WTC11 (cell line): ENCODE results near the gene SURF2. TPM values are rescaled to one million over a fixed set of nuclear protein-coding genes. Genes with fewer than 3 reads are reported as not detected.

Source experiments
- ATAC-seq: fragments of 200-7000 bp; cut with Tn5 transposase; 2 replicates; pipeline ENCODE4 v1.10.0; 2021; ENCODE audit warnings: mild to moderate bottlenecking, moderate library complexity
- CTCF ChIA-PET: fragments of 300-600 bp; sonication (Branson Sonifier 250); formaldehyde crosslinking; loops from one replicate; lab custom pipeline; 2021; ENCODE audit warnings: antibody characterized with exemption; lab: Charles Lee
- POLR2A ChIA-PET: fragments of 350-600 bp; sonication (Branson Sonifier 250); formaldehyde crosslinking; loops from one replicate; lab custom pipeline; 2021; ENCODE audit warnings: antibody characterized with exemption; lab: Charles Lee
- DNase-seq: peaks from one replicate; pipeline ENCODE4 v3.0.0; 2021; ENCODE audit warnings: low spot score
- H3K27ac Mint-ChIP-seq: 2 replicates; pipeline ENCODE4 v1.8.0; 2021; ENCODE audit warnings: mixed read lengths
- H3K27me3 Mint-ChIP-seq: 2 replicates; pipeline ENCODE4 v1.8.0; 2021; ENCODE audit warnings: low read depth, mild to moderate bottlenecking, moderate library complexity, mixed read lengths
- H3K36me3 Mint-ChIP-seq: 2 replicates; pipeline ENCODE4 v1.8.0; 2021; ENCODE audit warnings: mixed read lengths
- H3K4me1 Mint-ChIP-seq: 2 replicates; pipeline ENCODE4 v1.8.0; 2022; ENCODE audit warnings: mixed read lengths
- H3K4me3 Mint-ChIP-seq: 2 replicates; pipeline ENCODE4 v1.8.0; 2021; ENCODE audit warnings: mild to moderate bottlenecking, moderate library complexity, mixed read lengths
- H3K9me3 Mint-ChIP-seq: 2 replicates; pipeline ENCODE4 v1.8.0; 2021; ENCODE audit warnings: mixed read lengths
- AFF4 ChIP-seq: sonication (generic); formaldehyde crosslinking; IDR thresholded peaks from 2 replicates; pipeline ENCODE4 v1.8.1; 2023; ENCODE audit warnings: mild to moderate bottlenecking, missing genetic modification reagents, borderline replicate concordance
- ATF2 ChIP-seq: sonication (generic); formaldehyde crosslinking; IDR thresholded peaks from 2 replicates; pipeline ENCODE4 v1.8.1; 2022; ENCODE audit warnings: low read depth, missing genetic modification reagents, borderline replicate concordance
- GTF2I ChIP-seq: fragments of 250-450 bp; sonication (Bioruptor Pico); conservative IDR thresholded peaks from 2 replicates; pipeline ENCODE4 v1.4.0; 2021; ENCODE audit warnings: mild to moderate bottlenecking
- HMGA2 ChIP-seq: fragments of 250-450 bp; sonication (Bioruptor Pico); IDR thresholded peaks from 2 replicates; pipeline ENCODE4 v1.4.0; 2021; ENCODE audit warnings: mild to moderate bottlenecking, moderate library complexity
- IRF2 ChIP-seq: sonication (generic); formaldehyde crosslinking; IDR thresholded peaks from 2 replicates; pipeline ENCODE4 v1.8.0; 2022; ENCODE audit warnings: low read depth, missing genetic modification reagents, borderline replicate concordance
- KAT7 ChIP-seq: sonication (generic); formaldehyde crosslinking; IDR thresholded peaks from 2 replicates; pipeline ENCODE4 v1.8.1; 2023; ENCODE audit warnings: missing genetic modification reagents, mild to moderate bottlenecking, borderline replicate concordance
- MAX ChIP-seq: sonication (generic); formaldehyde crosslinking; IDR thresholded peaks from 2 replicates; pipeline ENCODE4 v1.8.0; 2022; ENCODE audit warnings: mild to moderate bottlenecking, missing genetic modification reagents
- MYBL2 ChIP-seq: sonication (generic); formaldehyde crosslinking; IDR thresholded peaks from 2 replicates; pipeline ENCODE4 v1.8.1; 2023; ENCODE audit warnings: mild to moderate bottlenecking, moderate library complexity, missing genetic modification reagents
- NFATC4 ChIP-seq: fragments of 250-450 bp; sonication (Bioruptor Pico); IDR thresholded peaks from 2 replicates; pipeline ENCODE4 v1.9.0; 2021; ENCODE audit warnings: mild to moderate bottlenecking
- NFE2L1 ChIP-seq: sonication (generic); formaldehyde crosslinking; IDR thresholded peaks from 2 replicates; pipeline ENCODE4 v1.8.1; 2023; ENCODE audit warnings: missing genetic modification reagents
- PREB ChIP-seq: sonication (generic); formaldehyde crosslinking; IDR thresholded peaks from 2 replicates; pipeline ENCODE4 v1.8.1; 2022; ENCODE audit warnings: mild to moderate bottlenecking, missing genetic modification reagents, moderate library complexity, borderline replicate concordance
- USF1 ChIP-seq: sonication (generic); formaldehyde crosslinking; IDR thresholded peaks from 2 replicates; pipeline ENCODE4 v1.8.0; 2022; ENCODE audit warnings: mild to moderate bottlenecking, missing genetic modification reagents
- ZNF138 ChIP-seq: sonication (generic); formaldehyde crosslinking; conservative IDR thresholded peaks from 2 replicates; pipeline ENCODE4 v1.8.1; 2022; ENCODE audit warnings: mild to moderate bottlenecking, moderate library complexity, missing genetic modification reagents
- ZNF281 ChIP-seq: sonication (generic); formaldehyde crosslinking; IDR thresholded peaks from 2 replicates; pipeline ENCODE4 v1.8.0; 2023; ENCODE audit warnings: mild to moderate bottlenecking, missing genetic modification reagents
- ZSCAN18 ChIP-seq: fragments of 250-450 bp; sonication (Bioruptor Pico); IDR thresholded peaks from 2 replicates; pipeline ENCODE4 v2.1.2; 2022; ENCODE audit warnings: mild to moderate bottlenecking, moderate library complexity
- total RNA-seq: library from RNA; stranded (reverse); gene quantifications from 3 replicates; pipeline ENCODE4 v1.2.3, GENCODE V29; 2021

Gene SURF2
- total RNA-seq, 1 experiment from 2014 or later, result 33.3 TPM

- peaks cover 41% of the 10 kb centered on the region for H3K36me3 Mint-ChIP-seq
- POLR2A ChIA-PET, result interaction anchor here (0.5 to 1.7 kb wide), 2 partner anchors 93 to 152 kb away, joined by 3 to 4 read pairs; no protein-coding TSS in a partner anchor
- no peak for ATAC-seq
- H3K27me3 Mint-ChIP-seq, result peaks cover 3% of the 10 kb centered on the region; the same call in 1 of the 2 replicates
- peaks cover 17% of the 10 kb centered on the region for H3K4me1 Mint-ChIP-seq
- no peak overlapping the region for H3K27ac Mint-ChIP-seq
- TF ChIP-seq PREB (CRISPR knock-in tag), result no peak
- no peak for TF ChIP-seq NFE2L1 (CRISPR knock-in tag)
- no peak for TF ChIP-seq ZSCAN18 (CRISPR knock-in tag)
- TF ChIP-seq ZNF138 (CRISPR knock-in tag), result no peak
- TF ChIP-seq IRF2, result no peak
- no peak for TF ChIP-seq NFATC4 (CRISPR knock-in tag)
- no peak for TF ChIP-seq KAT7
- no peak for TF ChIP-seq ZNF281 (CRISPR knock-in tag)
- no peak for TF ChIP-seq HMGA2 (CRISPR knock-in tag)
- TF ChIP-seq GTF2I (CRISPR knock-in tag), result no peak
- TF ChIP-seq, all 79 proteins: peak for 0
- CTCF ChIA-PET, result interaction anchor here (0.6 to 4.0 kb wide), 4 partner anchors 93 to 183 kb away, joined by 3 to 97 read pairs (median 4); no protein-coding TSS in a partner anchor
- no peak for DNase-seq
- no peak overlapping the region for H3K4me3 Mint-ChIP-seq
- peaks cover 14% of the 10 kb centered on the region for H3K9me3 Mint-ChIP-seq
These were observed 25.1 kb upstream of the SURF2 start for GRCh38 chr9:133331221-133331620.

- Mint-ChIP-seq H3K4me1 (peaks cover 21% of the 10 kb centered on the region), H3K27ac (peak overlapping the region; percentile 57), H3K4me3 (no peak overlapping the region), H3K9me3 (peaks cover 14% of the 10 kb centered on the region), H3K27me3 (peaks cover 3% of the 10 kb centered on the region; the same call in 1 of the 2 replicates), H3K36me3 (peaks cover 41% of the 10 kb centered on the region)
- ChIA-PET POLR2A (interaction anchor here (0.5 to 1.7 kb wide), 2 partner anchors 93 to 153 kb away, joined by 3 to 4 read pairs; no protein-coding TSS in a partner anchor), CTCF (interaction anchor here (1.0 to 4.0 kb wide), 3 partner anchors 93 to 184 kb away, joined by 3 to 97 read pairs (median 6); no protein-coding TSS in a partner anchor)
- TF ChIP-seq ATF2 (no peak), USF1 (CRISPR knock-in tag) (no peak), AFF4 (CRISPR knock-in tag) (no peak), HMGA2 (CRISPR knock-in tag) (no peak), MYBL2 (CRISPR knock-in tag) (no peak), MAX (CRISPR knock-in tag) (no peak), GTF2I (CRISPR knock-in tag) (no peak)
- DNase-seq (no peak), ATAC-seq (no peak)
These were observed 24.5 kb upstream of the SURF2 start for GRCh38 chr9:133331641-133332380.
